ENCODE measurements around the gene TUBB. TPM values are rescaled to one million over a fixed set of nuclear protein-coding genes. Genes with fewer than 3 reads are reported as not detected.

TUBB gene
- total and polyA plus RNA-seq, 2 donors (not counting 1 experiment from before 2014, with no cell fraction given) = 102 to 295 TPM

GRCh38 chr6:30742316-30743098 is 22.4 kb downstream of the TUBB start, which contains the start of gene FLOT1:
FLOT1 (minus strand) TSS chr6:30742687; CDS start chr6:30742189, 498 bp downstream.
- Mint-ChIP-seq H3K4me1 (peaks cover 46% of the 10 kb centered on the region), H3K4me3 (peak within 1 kb of the TSS; percentile 87), H3K27me3 (no peaks in the 10 kb centered on the region), H3K9me3 (ENCODE audit: insufficient read depth) (no peaks in the 10 kb centered on the region), H3K27ac (peak within 1 kb of the TSS; percentile 77)
- H3K4me3 ChIP-seq (ENCODE audit: control extremely low read depth in 1 of 5, extremely low read depth in 1 of 5, insufficient read depth in 1 of 5, low read depth in 2 of 5, low read length in 4 of 5) = peak within 1 kb of the TSS; percentile 56 to 82 (median 63)
- TF ChIP-seq EZH2 (IDR thresholded peaks at IDR 0.05; ENCODE audit: borderline replicate concordance, insufficient read depth, low read depth, low read length, poor library complexity, severe bottlenecking) (no peak), CTCF (IDR thresholded peaks at IDR 0.05) (no peak)
- peak within 1 kb of the TSS; percentile 70 for H3K9ac ChIP-seq (ENCODE audit: low read length)
- peak; percentile 85 for DNase-seq
- intact Hi-C loops (cut with micrococcal nuclease) = loop anchor here (1.0 to 10.0 kb wide), 4 partner anchors 20 to 170 kb away; partner anchors contain the start of genes ABCF1 and VARS2
- H3K27ac ChIP-seq (ENCODE audit: low read length in 2 of 2) = peak within 1 kb of the TSS in 1 of 2 donors; percentile 61
- no peaks in the 10 kb centered on the region for H3K27me3 ChIP-seq (replicated peaks in 1 of 4; ENCODE audit: control extremely low read depth in 1 of 4, control insufficient read depth in 3 of 4, insufficient read depth in 4 of 4, low read length in 3 of 4)
- ChIA-PET CTCF (interaction anchor here (0.7 to 4.4 kb wide), 9 partner anchors 9 to 275 kb away, joined by 3 to 23 read pairs (median 4); no protein-coding TSS in a partner anchor), POLR2A (interaction anchor here (0.9 to 1.2 kb wide), 2 partner anchors 21 to 246 kb away, joined by 3 read pairs; no protein-coding TSS in a partner anchor)
- H3K4me2 ChIP-seq (replicated peaks; ENCODE audit: low read depth, low read length, poor library complexity, severe bottlenecking) = peak within 1 kb of the TSS; percentile 92
- peak; percentile 90 for ATAC-seq (ENCODE audit: low read depth)
- no peaks in the 10 kb centered on the region for H3K9me3 ChIP-seq (ENCODE audit: control extremely low read depth in 1 of 3, control insufficient read depth in 2 of 3, insufficient read depth in 1 of 3, low read length in 2 of 3)
- H3K79me2 ChIP-seq (ENCODE audit: control insufficient read depth, insufficient read depth, low read length) = peaks cover 4% of the 10 kb centered on the region
- H3K36me3 ChIP-seq (replicated peaks in 1 of 2; ENCODE audit: control extremely low read depth in 1 of 2, control insufficient read depth in 1 of 2, extremely low read depth in 1 of 2, insufficient read depth in 2 of 2, low read length in 1 of 2) = peaks cover 0 to 9% of the 10 kb centered on the region in 2 experiments
- WGBS (ENCODE audit: insufficient coverage) = under 1% methylated on average over 66 of the region's 66 CpGs
- peak within 1 kb of the TSS; percentile 80 for H2AFZ ChIP-seq (ENCODE audit: insufficient read depth, low read depth, low read length, poor library complexity, severe bottlenecking)
- no peaks in the 10 kb centered on the region for H4K20me1 ChIP-seq (ENCODE audit: control insufficient read depth, insufficient read depth, low read length, poor library complexity, severe bottlenecking)
- H3K4me1 ChIP-seq (ENCODE audit: control insufficient read depth in 2 of 2, insufficient read depth in 2 of 2, low read length in 2 of 2) = peaks cover 18 to 35% of the 10 kb centered on the region in 2 donors

All from B cell (primary cell).